SKM-1 (cell line): ENCODE measurements around the gene MTHFD1L.
A peak's percentile ranks its signal among the peaks of the same experiment; 100 is the strongest.

Source experiments
- DNase-seq: peaks from one replicate; lab custom pipeline; 2025; ENCODE audit not compliant: unreplicated experiment; lab: John Stamatoyannopoulos, UW

MTHFD1L gene

GRCh38 chr6:150865043-150865405 lies 478 bp upstream of the MTHFD1L start:
- DNase-seq, result no peak

- DNase-seq, result peak; percentile 69
These were observed 867 bp downstream of the MTHFD1L start for GRCh38 chr6:150866147-150866990.

GRCh38 chr6:150866991-150867501 lies 1.5 kb downstream of the MTHFD1L start:
- no peak for DNase-seq

- DNase-seq, result no peak
These were observed 3.3 kb downstream of the MTHFD1L start for GRCh38 chr6:150868759-150869158.

- DNase-seq, result no peak
These were observed 8.7 kb downstream of the MTHFD1L start for GRCh38 chr6:150874179-150874578.

- DNase-seq, result no peak
These were observed 10.3 kb downstream of the MTHFD1L start for GRCh38 chr6:150875841-150876240.

- DNase-seq, result no peak
These were observed 11.1 kb downstream of the MTHFD1L start for GRCh38 chr6:150876598-150876997.

GRCh38 chr6:150877928-150878327 lies 12.4 kb downstream of the MTHFD1L start:
- DNase-seq, result no peak

- no peak for DNase-seq
These were observed 13.1 kb downstream of the MTHFD1L start for GRCh38 chr6:150878347-150879213.

GRCh38 chr6:150880336-150880735 lies 14.8 kb downstream of the MTHFD1L start:
- DNase-seq, result no peak

GRCh38 chr6:150881911-150882481 lies 16.5 kb downstream of the MTHFD1L start:
- no peak for DNase-seq

GRCh38 chr6:150883521-150883920 lies 18.0 kb downstream of the MTHFD1L start:
- DNase-seq, result no peak

GRCh38 chr6:150886155-150886554 lies 20.7 kb downstream of the MTHFD1L start:
- DNase-seq, result no peak

GRCh38 chr6:150887978-150888563 lies 22.6 kb downstream of the MTHFD1L start:
- no peak for DNase-seq

- DNase-seq, result no peak
These were observed 24.8 kb downstream of the MTHFD1L start for GRCh38 chr6:150890346-150890745.

GRCh38 chr6:150891888-150892485 lies 26.5 kb downstream of the MTHFD1L start:
- no peak for DNase-seq

GRCh38 chr6:150894191-150894744 lies 28.8 kb downstream of the MTHFD1L start:
- DNase-seq, result no peak

- no peak for DNase-seq
These were observed 29.5 kb downstream of the MTHFD1L start for GRCh38 chr6:150894935-150895552.

GRCh38 chr6:150895928-150896632 lies 30.6 kb downstream of the MTHFD1L start:
- DNase-seq, result no peak
